NCI-H2227 (cell line): ENCODE results near the gene TMC6.

Experiments used
- DNase-seq: peaks from one replicate; lab custom pipeline; 2025; ENCODE audit not compliant: unreplicated experiment; lab: John Stamatoyannopoulos, UW

Gene TMC6

GRCh38 chr17:78135858-78136500, 7.4 kb upstream of the TMC6 start:
- no peak for DNase-seq

DNA sequence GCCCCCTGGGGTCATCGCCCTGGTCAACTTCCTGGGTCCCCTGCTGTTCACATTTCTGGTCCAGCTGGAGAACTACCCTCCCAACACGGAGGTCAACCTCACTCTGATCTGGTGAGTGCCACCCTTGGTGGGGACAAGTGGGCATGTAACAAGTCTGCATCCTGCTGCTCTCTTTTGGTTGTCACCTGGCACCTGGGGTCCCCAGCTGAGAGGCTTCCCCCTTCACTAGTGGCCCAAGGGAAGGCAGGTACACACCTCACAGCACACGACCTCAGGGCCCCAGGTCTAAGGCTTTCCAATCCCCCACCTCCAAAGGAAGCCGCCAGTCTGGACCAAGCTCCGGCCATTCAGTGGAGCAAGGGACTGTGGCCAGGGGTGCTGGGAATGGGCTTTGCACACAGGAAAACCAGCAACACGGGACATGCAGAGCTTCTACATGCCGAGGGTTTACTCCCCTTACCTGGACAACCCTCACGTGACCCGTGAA, 6.4 kb upstream of the TMC6 start:
- no peak for DNase-seq

DNA sequence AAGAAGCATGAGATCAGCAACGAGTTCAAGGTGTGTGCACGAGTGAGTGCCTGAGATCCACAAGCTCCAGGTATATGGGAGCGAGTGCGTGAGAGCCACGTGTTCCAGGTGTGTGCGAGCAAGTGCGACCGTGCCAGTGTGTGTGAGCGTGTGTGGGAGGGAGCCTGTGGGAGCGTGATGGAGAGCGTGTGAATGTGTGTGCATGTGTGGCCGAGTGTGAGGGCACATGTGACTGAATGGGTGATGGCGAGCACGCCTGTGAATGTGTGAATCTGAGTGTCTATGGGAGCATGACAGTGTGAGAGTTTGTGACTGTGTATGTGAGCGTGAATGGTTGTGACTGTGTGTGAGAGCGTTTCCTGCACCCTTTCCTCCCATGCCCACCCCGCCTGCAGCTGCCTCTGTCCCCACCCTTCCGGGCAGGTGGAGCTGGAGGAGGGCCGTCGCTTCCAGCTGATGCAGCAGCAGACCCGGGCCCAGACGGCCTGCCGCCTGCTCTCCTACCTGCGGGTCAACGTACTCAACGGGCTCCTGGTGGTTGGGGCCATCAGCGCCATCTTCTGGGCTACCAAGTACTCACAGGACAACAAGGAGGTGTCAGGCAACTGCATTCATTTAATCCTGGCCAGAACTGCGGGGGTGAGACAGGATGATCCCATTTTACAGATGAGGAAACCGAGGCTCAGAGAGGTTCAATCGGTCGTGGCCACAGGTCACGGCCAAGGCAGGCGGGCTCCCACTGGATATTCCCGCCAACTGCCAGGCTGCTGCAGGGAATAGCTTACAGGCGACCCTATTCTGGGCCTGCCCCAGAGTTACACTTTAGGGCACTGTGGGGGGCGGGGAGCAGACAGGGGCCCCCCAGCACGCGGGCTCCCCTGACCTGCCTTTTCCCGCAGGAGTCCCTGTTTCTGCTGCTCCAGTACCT, 5.7 kb upstream of the TMC6 start:
- DNase-seq, result no peak

- no peak for DNase-seq
Observed at GRCh38 chr17:78133179-78133951, 4.8 kb upstream of the TMC6 start.

GRCh38 chr17:78132767-78133178, 4.2 kb upstream of the TMC6 start:
- DNase-seq, result no peak

DNA sequence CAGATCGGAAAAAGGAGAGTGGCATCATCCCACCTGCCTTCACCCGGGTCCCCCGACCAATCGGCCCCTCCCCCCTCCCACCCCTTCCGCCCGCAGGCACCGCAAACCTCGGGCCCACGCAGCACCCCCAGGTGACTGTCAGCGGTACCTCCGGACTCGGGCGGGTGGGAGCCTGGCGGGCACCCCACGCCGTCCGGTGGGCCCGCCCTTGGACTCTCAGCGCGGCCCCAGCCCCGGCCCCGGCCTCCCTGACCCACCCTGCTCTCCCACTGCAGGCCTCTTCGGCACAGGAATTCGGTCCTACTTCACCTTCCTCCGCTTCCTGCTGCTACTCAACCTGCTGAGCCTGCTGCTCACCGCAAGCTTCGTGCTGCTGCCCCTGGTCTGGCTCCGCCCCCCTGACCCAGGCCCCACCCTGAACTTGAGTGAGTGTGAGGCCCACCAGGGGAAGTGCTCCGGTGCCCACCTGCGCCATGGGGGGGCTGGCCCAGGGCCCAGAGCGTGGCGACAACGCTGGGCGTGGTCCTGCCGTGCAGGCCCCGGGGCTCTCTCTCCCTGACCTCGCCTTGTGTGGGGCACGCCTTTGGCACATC, 3.6 kb upstream of the TMC6 start:
- no peak for DNase-seq

DNA sequence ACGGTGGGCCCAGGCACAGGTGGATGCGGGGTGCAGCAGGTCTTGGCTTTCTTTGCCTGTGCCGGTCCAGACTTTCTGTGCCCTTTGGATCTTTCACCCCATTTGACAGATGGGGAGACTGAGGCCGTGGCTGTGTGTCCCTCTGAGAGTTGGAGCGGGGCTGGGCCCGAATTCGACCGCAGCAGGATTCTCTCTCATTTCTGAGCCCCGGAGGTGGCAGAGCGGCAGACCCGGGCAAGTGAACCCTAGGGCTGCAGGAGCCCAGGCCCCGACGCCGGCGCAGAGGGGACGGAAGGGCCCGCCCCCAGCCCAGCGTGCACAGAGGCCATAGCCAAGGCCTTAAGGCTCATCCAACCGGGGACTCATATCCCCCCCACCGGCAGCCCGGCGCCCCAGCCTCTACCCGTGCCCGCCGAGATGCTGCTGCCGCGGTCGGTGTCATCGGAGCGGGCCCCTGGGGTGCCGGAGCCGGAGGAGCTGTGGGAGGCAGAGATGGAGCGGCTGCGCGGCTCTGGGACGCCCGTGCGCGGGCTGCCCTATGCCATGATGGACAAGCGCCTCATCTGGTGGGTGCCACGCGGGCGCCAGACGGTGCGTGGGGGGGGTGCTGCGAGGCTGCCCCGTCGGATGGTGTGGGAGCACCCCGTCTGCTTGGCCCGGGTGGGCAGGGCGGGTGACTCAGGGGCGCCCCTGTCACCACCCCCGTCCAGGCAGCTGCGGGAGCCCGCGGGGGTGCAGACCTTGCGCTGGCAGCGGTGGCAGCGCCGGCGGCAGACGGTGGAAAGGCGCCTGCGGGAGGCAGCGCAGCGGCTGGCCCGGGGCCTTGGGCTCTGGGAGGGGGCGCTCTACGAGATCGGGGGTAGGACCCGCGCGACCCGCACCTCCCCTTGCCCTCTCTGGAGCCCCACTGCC, 2.9 kb upstream of the TMC6 start:
- no peak for DNase-seq

- DNase-seq, result no peak
Observed at GRCh38 chr17:78130437-78131101, 2.0 kb upstream of the TMC6 start, which contains the start of gene TMC8. TMC8 (plus strand) TSS chr17:78130771; CDS start chr17:78131589, 818 bp downstream.

DNA sequence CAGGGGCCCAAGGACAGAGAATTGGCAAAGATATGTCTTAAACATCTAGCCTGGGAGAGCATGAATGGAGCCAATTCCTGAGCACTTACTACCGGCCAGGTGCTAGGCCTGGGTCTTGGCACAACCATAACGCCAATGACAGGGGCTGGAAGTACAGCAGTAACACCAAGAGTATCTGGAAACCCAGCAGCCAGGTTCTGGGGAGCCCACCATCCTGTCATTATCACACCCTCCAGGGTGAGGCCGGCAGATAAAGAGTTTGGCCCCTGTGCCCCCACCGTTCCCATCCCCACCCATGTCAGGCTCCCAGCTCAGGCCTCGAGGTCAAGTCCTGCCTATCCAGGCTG, 1.5 kb upstream of the TMC6 start:
- DNase-seq, result no peak

DNA sequence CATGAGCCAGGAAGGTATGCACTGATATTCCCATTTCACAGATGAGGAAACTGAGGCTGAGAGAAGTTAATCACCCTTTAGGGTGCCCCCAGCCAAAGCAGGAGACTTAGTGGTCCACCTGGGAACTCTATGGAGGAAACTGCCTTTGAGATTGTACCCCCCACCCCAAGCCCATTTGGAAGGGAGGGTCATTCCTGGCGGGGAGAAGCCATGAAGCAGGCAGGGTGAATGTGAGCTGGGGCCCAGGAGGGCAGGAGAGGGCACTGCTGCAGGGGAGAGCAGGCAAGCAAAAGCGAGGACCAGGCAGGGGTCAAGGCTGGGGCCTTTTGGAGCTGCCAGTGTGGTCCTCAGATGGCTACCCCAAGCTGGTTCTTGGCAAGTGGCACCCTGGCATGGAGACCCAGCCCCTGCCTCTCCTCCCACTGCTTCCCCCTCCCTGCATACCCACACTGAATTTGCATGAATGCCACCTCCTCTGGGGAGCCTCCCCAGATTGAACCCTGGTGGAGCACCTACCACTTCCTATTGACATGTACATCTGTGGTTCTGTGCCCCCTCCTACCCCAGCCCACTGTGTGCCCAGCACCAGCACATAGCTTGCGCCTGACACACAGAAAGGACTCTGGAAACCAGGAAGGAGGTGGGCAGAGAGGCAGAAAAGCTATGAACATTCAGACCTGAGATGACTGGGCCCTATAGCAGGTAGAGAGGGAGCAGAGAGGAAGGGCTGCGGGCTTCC, 965 bp upstream of the TMC6 start:
- DNase-seq, result no peak

- DNase-seq, result no peak
Observed at GRCh38 chr17:78127888-78128550, 536 bp downstream of the TMC6 start.

GRCh38 chr17:78127239-78127887, 1.2 kb downstream of the TMC6 start:
- DNase-seq, result no peak

GRCh38 chr17:78126895-78127238, 1.7 kb downstream of the TMC6 start:
- no peak for DNase-seq

DNA sequence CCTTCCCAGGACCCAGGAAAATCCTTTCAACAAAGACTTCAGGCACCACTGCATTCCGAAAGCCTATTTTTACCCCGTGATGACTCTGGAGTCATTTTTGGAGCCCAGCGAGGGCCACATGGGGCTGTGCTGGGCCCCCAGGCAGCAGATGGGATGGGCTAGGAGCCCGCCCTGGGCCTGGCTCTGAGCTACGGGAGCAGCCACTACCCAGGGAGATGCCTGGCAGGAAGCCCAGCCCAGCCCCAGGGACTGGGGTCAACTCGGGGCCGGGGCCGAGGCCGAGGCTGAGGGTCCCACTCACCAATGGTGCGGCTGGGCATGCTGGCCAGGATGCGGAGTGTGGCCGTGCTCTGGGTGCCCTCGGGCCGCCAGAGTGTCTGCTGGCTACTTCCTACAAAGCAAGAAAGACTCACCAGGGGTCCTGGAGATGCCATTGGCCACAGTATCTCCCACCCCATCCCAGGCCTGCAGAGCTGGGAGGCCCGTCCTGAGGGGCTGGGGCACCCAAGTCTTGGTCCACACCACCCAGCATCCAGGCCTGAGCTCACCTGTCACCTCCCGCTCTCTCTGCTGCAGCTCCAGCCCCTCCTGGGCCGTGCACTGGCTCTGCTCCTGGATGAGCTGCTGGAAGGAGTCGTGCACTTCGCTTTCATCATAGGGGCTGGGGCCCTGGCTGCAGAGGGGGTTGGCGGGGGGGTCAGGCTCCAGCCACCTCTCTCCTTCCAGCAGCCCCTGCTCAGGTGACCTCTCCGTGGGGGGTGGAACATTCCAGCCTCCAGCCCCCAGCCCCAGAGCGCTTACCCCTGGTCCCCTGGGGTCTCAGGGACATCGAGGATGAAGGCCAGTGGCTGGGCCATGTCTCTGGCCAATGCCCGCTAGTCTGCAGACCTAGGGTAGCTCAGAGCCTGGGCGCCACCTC, 2.3 kb downstream of the TMC6 start:
- no peak for DNase-seq

DNA sequence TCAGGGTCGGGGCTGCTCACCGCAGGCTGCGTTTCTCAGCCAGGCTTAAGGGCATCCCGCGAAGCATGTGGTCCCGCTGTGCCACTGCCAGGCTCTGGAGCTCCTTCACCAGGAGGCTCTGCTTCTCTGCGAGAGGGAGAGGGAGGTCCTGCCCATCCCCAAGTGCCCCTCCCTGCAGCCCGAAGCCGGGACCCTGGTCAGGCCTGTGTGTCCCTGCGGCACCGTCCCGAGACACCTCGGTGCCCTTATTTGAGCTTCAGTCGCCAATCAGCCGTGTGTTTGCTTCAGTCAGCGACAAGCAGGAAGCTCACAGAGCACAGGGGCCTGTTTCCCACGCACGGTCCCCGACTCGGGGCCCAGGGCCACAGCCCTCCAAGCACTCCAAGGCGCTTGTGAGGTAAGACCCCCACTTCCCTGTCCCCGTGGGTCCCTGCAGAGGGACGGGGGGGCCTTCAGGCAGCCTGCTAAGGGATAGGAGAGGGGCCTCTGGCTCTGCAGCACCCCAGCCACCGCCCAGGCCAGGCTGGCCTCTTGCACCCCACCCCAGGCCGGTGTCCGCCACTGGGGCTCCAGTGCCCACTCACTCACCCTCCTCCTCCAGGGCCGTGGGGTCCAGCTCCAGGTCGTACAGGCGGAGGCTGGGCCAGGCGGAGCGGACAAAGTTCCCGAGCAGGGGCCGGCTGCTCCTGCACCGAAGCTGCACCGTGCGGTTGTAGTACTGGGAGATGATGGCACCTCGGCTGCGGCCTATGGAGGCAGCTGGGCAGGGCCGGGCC, 3.2 kb downstream of the TMC6 start:
- DNase-seq, result no peak

DNA sequence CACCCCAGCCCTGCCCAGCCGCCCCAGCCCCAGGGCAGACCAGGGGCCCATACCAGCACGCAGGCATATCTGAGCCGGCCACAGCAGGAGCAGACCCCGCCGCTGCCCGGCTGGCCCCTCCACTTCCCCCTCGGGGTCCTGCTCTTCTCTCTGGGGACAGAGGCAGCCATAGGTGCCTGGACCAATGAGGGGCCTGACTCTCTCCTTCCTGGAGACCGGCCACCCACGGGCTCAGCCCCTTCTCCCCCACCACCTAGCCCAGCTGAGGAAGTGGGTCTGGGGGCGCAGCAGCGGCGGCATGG, 3.8 kb downstream of the TMC6 start:
- DNase-seq, result no peak
